Activated T-helper 1 cell treated with anti-CD3 and anti-CD28 coated beads, Interleukin-12 subunit alpha, Interleukin-12 subunit beta, Interleukin-2, Interleukin-4 antibody, amounts not matched to agents 30 ng/mL and 10 ng/mL and 1 ng/mL, durations not matched to agents 14 hours and 24 hours and 36 hours (primary cell): ENCODE results near the gene ASIC1. TPM values are rescaled to one million over a fixed set of nuclear protein-coding genes. Genes with fewer than 3 reads are reported as not detected.
"Not testable (repeated sequence)": the region's sequence is repeated elsewhere in the genome, so short reads cannot be mapped to it uniquely, and the experiment has no call there.

Source experiments
- DNase-seq: peaks from one replicate; pipeline ENCODE4 v3.0.0; 2021; ENCODE audit warnings: low spot score
- H3K27ac Mint-ChIP-seq: one replicate; pipeline ENCODE4 v1.8.0; 2021; ENCODE audit warnings: mild to moderate bottlenecking, mixed read lengths
- H3K27me3 Mint-ChIP-seq: one replicate; pipeline ENCODE4 v1.8.0; 2022; ENCODE audit warnings: mild to moderate bottlenecking, moderate library complexity, mixed read lengths; ENCODE audit not compliant: insufficient read depth
- H3K36me3 Mint-ChIP-seq: one replicate; pipeline ENCODE4 v1.8.0; 2021; ENCODE audit warnings: low read depth, mixed read lengths
- H3K4me1 Mint-ChIP-seq: one replicate; pipeline ENCODE4 v1.8.0; 2021; ENCODE audit warnings: low read depth, mixed read lengths
- H3K4me3 Mint-ChIP-seq: one replicate; pipeline ENCODE4 v1.8.0; 2021; ENCODE audit warnings: mild to moderate bottlenecking, moderate library complexity, mixed read lengths
- H3K9me3 Mint-ChIP-seq: one replicate; pipeline ENCODE4 v1.8.0; 2021; ENCODE audit warnings: mixed read lengths
- intact Hi-C: fragments of 100-400 bp; cut with micrococcal nuclease; formaldehyde crosslinking; loops from one replicate; pipeline ENCODE4 v1.15.1; 2024
- total RNA-seq: library from RNA; stranded (reverse); gene quantifications from 2 replicates; pipeline ENCODE4 v1.2.3, GENCODE V29; 2022

Gene ASIC1
- total RNA-seq, 1 donor from 2014 or later: 10.2 TPM

DNA sequence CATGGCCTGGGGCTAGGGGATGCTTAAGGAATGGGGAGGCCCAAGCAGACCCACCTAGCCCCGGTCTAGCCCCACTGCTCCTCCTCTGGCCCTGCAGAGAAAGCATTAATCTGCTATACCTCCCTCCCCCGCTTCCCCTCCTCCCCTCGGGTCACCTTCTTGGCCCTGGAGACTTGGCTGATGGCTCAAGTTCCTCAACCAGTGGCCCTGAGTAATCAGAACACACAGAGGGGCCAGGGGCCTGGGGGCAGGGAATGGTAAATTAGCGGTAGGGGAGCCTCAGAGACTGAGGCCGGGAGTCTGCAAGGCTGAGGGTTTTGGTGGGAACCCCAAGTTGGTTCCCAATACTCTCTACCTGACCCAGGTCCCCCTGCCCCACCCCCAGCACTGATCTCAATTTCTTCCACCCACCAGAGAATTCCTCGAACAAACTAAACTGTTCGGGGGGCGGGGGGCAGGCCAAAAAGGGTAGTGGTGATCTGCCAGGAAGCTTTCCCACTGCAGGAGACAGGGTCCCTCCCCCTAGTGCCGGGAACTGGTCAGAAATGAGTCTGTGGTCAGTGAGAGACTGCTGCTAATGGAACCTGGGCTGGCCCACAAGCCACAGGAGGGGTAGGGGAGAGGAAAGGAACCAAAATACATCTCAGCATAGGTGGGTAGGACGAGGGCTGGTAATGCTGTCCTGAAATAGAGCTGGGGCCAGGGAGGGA is 15.0 kb downstream of the ASIC1 start:
- peaks cover 16% of the 10 kb centered on the region for H3K4me1 Mint-ChIP-seq
- no peaks in the 10 kb centered on the region for H3K9me3 Mint-ChIP-seq
- H3K27ac Mint-ChIP-seq: no peak overlapping the region
- intact Hi-C loops: no loop called here
- no peak overlapping the region for H3K4me3 Mint-ChIP-seq
- H3K27me3 Mint-ChIP-seq: peaks cover 8% of the 10 kb centered on the region
- H3K36me3 Mint-ChIP-seq: no peaks in the 10 kb centered on the region
- no peak for DNase-seq

DNA sequence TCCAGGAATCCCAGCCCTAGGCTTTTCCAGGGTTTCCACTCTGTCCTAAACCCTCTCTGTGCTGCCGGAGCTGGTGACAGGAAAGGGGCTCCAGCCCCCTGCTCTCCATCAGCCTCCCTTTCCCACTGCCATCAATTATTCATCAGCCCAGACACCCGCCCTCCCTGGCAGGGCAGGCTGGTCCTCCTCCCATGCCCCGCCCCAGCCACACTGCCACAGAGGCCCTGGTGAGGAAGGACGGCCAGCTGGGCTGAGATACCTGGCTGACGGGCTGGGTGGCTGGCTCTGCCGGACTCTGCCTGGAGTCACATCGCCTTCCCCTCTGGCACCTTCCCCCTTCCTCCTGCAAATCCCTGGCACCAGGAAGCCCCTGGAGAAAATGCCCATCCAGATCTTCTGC is 15.8 kb downstream of the ASIC1 start:
- H3K27me3 Mint-ChIP-seq: peaks cover 8% of the 10 kb centered on the region
- H3K4me1 Mint-ChIP-seq: peaks cover 16% of the 10 kb centered on the region
- H3K4me3 Mint-ChIP-seq: no peak overlapping the region
- no peaks in the 10 kb centered on the region for H3K9me3 Mint-ChIP-seq
- H3K36me3 Mint-ChIP-seq: no peaks in the 10 kb centered on the region
- no peak for DNase-seq
- no peak overlapping the region for H3K27ac Mint-ChIP-seq
- intact Hi-C loops: no loop called here

DNA sequence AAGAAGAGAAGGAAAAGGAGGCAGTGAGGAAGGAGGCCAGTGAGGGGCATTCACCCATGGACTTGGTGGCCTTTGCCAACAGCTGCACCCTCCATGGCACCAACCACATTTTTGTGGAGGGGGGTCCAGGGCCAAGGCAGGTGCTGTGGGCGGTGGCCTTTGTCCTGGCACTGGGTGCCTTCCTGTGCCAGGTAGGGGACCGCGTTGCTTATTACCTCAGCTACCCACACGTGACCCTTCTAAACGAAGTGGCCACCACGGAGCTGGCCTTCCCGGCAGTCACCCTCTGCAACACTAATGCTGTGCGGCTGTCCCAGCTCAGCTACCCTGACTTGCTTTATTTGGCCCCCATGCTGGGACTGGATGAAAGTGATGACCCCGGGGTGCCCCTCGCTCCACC is 16.3 kb downstream of the ASIC1 start:
- Mint-ChIP-seq H3K4me1 (peaks cover 16% of the 10 kb centered on the region), H3K36me3 (no peaks in the 10 kb centered on the region), H3K4me3 (no peak overlapping the region), H3K27me3 (peaks cover 8% of the 10 kb centered on the region), H3K9me3 (no peaks in the 10 kb centered on the region), H3K27ac (no peak overlapping the region)
- no peak for DNase-seq
- intact Hi-C loops: no loop called here

DNA sequence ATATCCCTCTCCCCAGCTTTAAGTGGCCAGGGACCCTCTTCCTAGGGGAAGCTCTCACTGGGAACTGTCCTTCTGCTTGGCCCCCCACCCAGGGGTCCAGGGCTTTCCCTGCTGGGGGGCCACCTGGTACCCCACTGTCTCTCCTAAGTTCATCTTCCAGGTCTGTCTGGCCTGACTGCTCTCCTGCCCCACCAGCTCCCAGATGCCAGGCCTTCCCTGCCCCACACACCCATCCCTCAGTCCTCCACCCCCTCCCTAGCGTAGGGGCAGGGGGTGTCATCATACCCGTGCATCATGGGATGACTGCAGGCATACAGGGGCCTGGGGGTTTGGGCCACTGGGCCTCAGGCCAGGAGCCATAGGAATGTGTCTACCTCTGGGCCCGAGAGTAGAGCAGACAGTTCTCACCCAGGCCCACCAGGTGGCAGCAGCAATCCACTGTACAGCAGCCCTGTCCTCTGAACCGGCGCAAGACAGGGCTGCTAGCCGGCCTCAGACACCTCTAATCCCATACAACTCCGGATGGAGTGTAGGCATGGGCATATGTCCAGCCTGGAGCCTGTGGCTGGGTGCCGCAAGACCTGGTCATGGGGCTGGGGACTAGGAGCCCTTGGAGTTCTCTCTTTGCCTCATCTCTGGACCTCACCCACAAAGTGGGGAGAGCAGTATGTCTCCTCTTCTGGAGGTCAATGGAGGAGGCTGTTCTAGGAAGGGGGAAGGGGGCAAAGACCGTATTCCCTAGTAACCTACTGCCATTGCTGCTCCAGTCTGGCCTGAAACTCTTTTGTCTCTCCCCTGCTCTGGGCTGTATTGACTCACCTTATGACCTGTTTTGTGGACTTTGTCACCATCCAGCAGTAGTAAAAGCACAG is 17.8 kb downstream of the ASIC1 start:
- no peaks in the 10 kb centered on the region for H3K36me3 Mint-ChIP-seq
- H3K4me1 Mint-ChIP-seq: peaks cover 13% of the 10 kb centered on the region
- H3K27ac Mint-ChIP-seq: no peak overlapping the region
- H3K27me3 Mint-ChIP-seq: peaks cover 8% of the 10 kb centered on the region
- H3K4me3 Mint-ChIP-seq: no peak overlapping the region
- intact Hi-C loops: loop anchor here (1.0 kb wide), 1 partner anchor 100 kb away; no protein-coding TSS in a partner anchor
- DNase-seq: peak; percentile 69
- H3K9me3 Mint-ChIP-seq: no peaks in the 10 kb centered on the region

DNA sequence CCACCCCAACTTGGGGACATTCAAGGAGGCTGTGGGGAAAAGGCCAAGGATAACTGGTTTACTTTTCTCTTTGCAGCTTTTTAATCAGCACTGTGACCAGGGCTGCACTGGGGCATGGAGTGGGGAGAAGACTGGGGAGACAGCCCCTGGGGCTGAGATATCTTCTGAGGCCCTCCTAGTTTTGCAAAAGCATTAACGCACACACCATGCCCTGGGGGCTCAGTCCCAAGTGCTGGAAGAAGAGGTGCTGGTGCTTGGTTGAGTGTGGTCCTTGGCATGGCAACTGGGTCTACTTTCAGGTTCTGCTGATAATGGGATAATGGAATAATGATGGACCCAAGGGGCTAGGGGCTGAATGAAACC is 18.4 kb downstream of the ASIC1 start:
- Mint-ChIP-seq H3K4me3 (no peak overlapping the region), H3K36me3 (no peaks in the 10 kb centered on the region), H3K4me1 (peaks cover 7% of the 10 kb centered on the region), H3K27ac (no peak overlapping the region), H3K9me3 (no peaks in the 10 kb centered on the region), H3K27me3 (peaks cover 5% of the 10 kb centered on the region)
- intact Hi-C loops: loop anchor here (1.0 kb wide), 1 partner anchor 100 kb away; no protein-coding TSS in a partner anchor
- no peak for DNase-seq

DNA sequence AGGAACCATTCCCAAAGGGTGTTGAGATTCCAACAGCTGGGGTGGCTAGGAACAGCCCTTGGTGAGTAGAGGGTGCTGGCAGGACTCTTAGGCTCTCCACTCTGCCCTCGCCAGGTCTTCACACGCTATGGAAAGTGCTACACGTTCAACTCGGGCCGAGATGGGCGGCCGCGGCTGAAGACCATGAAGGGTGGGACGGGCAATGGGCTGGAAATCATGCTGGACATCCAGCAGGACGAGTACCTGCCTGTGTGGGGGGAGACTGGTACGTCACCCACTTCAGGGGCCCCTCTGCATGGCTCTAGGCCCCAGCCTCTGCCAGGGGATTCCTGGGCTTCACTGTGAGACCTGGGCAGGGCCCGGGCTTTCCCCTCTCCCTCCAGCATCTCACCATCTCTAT is 19.7 kb downstream of the ASIC1 start:
- Mint-ChIP-seq H3K4me1 (peaks cover 5% of the 10 kb centered on the region), H3K4me3 (no peak overlapping the region), H3K27ac (no peak overlapping the region), H3K36me3 (no peaks in the 10 kb centered on the region), H3K9me3 (no peaks in the 10 kb centered on the region), H3K27me3 (peaks cover 3% of the 10 kb centered on the region)
- intact Hi-C loops: no loop called here
- DNase-seq: no peak

DNA sequence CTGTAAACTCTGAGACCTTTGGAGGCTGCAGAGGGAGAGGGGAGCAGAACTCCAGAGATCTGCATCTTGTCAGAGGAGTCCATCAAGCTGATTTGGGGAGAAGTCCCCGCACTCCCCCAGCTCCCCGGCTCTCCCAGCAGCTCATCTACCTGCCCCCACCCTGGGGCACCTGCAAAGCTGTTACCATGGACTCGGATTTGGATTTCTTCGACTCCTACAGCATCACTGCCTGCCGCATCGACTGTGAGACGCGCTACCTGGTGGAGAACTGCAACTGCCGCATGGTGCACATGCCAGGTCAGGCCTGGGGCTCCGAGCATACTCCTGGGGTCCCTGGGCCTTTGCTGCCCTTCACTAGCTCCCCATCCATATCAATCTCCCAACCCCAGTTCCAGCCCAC is 20.9 kb downstream of the ASIC1 start:
- Mint-ChIP-seq H3K27ac (no peak overlapping the region), H3K36me3 (no peaks in the 10 kb centered on the region), H3K27me3 (peaks cover 3% of the 10 kb centered on the region), H3K4me3 (no peak overlapping the region), H3K9me3 (no peaks in the 10 kb centered on the region), H3K4me1 (peaks cover 5% of the 10 kb centered on the region)
- intact Hi-C loops: no loop called here
- no peak for DNase-seq

DNA sequence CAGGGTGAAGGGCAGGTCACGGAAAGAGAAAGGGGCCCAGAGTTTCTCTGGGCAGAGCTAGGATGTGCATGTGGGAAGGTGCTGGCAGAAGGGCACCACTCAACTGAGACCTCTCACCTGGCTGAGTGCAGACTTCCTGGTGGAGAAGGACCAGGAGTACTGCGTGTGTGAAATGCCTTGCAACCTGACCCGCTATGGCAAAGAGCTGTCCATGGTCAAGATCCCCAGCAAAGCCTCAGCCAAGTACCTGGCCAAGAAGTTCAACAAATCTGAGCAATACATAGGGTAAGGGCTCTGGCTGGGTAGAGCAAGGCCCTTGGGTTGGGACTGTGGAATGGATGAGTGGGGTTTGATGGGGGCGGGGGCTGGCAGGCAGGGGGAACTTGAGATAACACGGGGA is 22.4 kb downstream of the ASIC1 start:
- Mint-ChIP-seq H3K27me3 (peaks cover 3% of the 10 kb centered on the region), H3K9me3 (no peaks in the 10 kb centered on the region), H3K27ac (no peak overlapping the region), H3K36me3 (no peaks in the 10 kb centered on the region), H3K4me3 (no peak overlapping the region), H3K4me1 (peaks cover 5% of the 10 kb centered on the region)
- DNase-seq: no peak
- intact Hi-C loops: no loop called here

DNA sequence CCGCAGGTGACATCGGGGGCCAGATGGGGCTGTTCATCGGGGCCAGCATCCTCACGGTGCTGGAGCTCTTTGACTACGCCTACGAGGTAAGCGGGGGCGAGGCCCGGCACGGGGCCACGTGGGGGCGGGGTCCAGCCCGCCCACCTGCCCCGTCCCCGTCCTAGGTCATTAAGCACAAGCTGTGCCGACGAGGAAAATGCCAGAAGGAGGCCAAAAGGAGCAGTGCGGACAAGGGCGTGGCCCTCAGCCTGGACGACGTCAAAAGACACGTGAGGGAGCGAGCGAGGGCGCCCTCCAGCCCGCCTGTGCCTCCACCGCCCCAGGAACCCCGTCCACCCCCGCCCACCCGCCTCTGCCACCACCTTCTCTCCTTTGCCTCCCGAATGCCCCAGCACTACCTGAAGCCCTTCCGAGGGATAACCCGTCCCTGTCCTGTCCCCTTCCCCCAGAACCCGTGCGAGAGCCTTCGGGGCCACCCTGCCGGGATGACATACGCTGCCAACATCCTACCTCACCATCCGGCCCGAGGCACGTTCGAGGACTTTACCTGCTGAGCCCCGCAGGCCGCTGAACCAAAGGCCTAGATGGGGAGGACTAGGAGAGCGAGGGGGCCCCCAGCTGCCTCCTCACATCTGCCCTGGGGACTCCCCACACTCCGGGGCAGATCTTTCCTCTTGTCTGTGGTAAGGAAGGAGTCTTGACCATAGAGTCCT is 23.9 kb downstream of the ASIC1 start:
- H3K27me3 Mint-ChIP-seq: peaks cover 3% of the 10 kb centered on the region
- no peaks in the 10 kb centered on the region for H3K36me3 Mint-ChIP-seq
- H3K9me3 Mint-ChIP-seq: no peaks in the 10 kb centered on the region
- peaks cover 8% of the 10 kb centered on the region for H3K4me1 Mint-ChIP-seq
- H3K4me3 Mint-ChIP-seq: no peak overlapping the region
- no peak overlapping the region for H3K27ac Mint-ChIP-seq
- intact Hi-C loops: no loop called here
- no peak for DNase-seq

DNA sequence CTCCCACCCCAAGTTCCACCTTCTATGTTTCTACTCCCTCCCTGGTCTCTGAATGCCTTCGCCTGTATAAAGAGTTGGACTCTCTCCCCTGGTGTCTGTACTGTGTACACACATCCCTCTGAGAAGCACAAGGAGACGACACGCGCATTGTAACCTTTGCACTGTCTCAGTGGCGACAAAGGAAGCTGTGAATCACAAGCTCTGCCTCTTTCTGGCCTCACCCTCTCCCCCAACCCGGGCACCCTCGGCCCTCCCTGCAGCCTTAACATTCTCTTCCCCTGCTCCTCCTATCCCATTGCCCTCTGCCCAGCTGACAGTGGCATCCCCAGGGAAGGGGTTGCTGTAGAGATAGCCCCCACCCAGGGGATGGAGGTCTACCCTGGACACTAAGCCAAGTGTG is 25.2 kb downstream of the ASIC1 start:
- Mint-ChIP-seq H3K27ac (no peak overlapping the region), H3K4me1 (peaks cover 17% of the 10 kb centered on the region), H3K27me3 (no peaks in the 10 kb centered on the region), H3K9me3 (no peaks in the 10 kb centered on the region), H3K36me3 (peaks cover 5% of the 10 kb centered on the region), H3K4me3 (no peak overlapping the region)
- intact Hi-C loops: no loop called here
- no peak for DNase-seq

DNA sequence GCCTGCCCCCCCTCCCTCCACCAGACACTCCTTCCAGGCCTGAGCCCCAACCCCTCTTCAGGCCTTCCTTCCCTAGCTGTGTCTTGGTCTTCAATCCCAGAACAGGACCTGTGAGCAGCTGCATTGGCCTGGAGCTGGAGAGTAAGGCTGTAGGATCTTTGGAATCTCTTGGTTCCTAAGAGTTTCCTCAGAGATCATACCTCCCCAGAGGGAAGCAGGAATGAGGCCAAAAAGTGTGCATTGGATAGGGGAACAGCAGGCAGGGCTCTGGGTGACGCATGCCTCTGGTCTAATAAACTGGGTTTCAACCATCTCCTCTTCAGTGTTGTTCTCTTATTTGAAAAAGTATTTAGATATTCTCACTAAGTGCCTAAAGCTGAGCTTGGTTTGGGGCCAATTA is 25.9 kb downstream of the ASIC1 start:
- Mint-ChIP-seq H3K9me3 (no peaks in the 10 kb centered on the region), H3K36me3 (peaks cover 5% of the 10 kb centered on the region), H3K27me3 (no peaks in the 10 kb centered on the region), H3K4me1 (peaks cover 23% of the 10 kb centered on the region), H3K4me3 (peak overlapping the region; percentile 78), H3K27ac (peak overlapping the region; percentile 72)
- no peak for DNase-seq
- intact Hi-C loops: no loop called here

DNA sequence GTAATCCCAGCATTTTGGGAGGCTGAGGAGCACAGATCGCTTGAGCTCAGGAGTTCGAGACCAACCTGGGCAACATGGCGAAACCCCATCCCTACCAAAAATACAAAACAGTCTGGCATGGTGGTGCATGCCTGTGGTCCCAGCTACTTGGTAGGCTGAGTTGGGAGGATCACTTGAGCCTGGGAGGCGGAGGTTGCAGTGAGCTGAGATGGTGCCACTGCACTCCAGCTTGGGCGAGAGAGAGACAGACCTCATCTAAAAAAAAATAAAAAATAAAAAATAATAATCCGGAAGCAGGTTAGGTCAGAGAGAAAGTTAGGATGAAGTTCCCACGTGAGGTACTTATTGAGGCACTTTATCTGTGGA is 27.0 kb downstream of the ASIC1 start:
- H3K4me3 Mint-ChIP-seq: peak overlapping the region; percentile 90
- peaks cover 14% of the 10 kb centered on the region for H3K36me3 Mint-ChIP-seq
- H3K27ac Mint-ChIP-seq: peak overlapping the region; percentile 93
- H3K27me3 Mint-ChIP-seq, DNase-seq, H3K9me3 Mint-ChIP-seq: not testable (repeated sequence)
- intact Hi-C loops: loop anchor here (2.0 kb wide), 2 partner anchors 14 to 316 kb away; partner anchors contain the start of gene LARP4
- H3K4me1 Mint-ChIP-seq: peaks cover 31% of the 10 kb centered on the region
